ENCODE results near the gene XXYLT1. TPM values are rescaled to one million over a fixed set of nuclear protein-coding genes. Genes with fewer than 3 reads are reported as not detected.

Gene XXYLT1
- total and polyA plus RNA-seq, 10 of the 15 experiments (the other 5 are each of a cell fraction or from before 2014, with no cell fraction given) = 1.2 to 14.2 (median 9.3) TPM

GRCh38 chr3:195113536-195114425 lies 157.2 kb downstream of the XXYLT1 start:
- intact Hi-C loops (cut with micrococcal nuclease; ENCODE audit: unreplicated experiment) = no loop called here
- ChIA-PET RAD21 (ENCODE audit: unreplicated experiment) (interaction anchor here (0.8 kb wide), 2 partner anchors 95 to 431 kb away, joined by 3 read pairs; no protein-coding TSS in a partner anchor), SMC1A (ENCODE audit: uncharacterized antibody, unreplicated experiment) (interaction anchor here (0.7 to 1.7 kb wide), 3 partner anchors 14 to 60 kb away, joined by 3 to 4 read pairs (median 3); no protein-coding TSS in a partner anchor), CTCF (interaction anchor here (0.5 to 3.1 kb wide), 2 partner anchors 157 to 431 kb away, joined by 4 to 10 read pairs; no protein-coding TSS in a partner anchor), POLR2A (interaction anchor here (0.6 to 1.7 kb wide), 2 partner anchors 89 to 139 kb away, joined by 4 to 5 read pairs; no protein-coding TSS in a partner anchor)
- Histone ChIP-seq H3K79me2 (ENCODE audit: control insufficient read depth, insufficient read depth, low read length) (no peaks in the 10 kb centered on the region), H2AFZ (ENCODE audit: control insufficient read depth, low read depth, low read length) (no peak overlapping the region), H3K27ac (ENCODE audit: control insufficient read depth, insufficient read depth) (no peak overlapping the region), H3K9ac (ENCODE audit: control insufficient read depth, insufficient read depth, low read length) (no peak overlapping the region), H3K4me3 (no peak overlapping the region), H3K4me1 (ENCODE audit: control insufficient read depth, insufficient read depth, low read length) (no peaks in the 10 kb centered on the region), H3K4me2 (ENCODE audit: control insufficient read depth, insufficient read depth) (no peak overlapping the region), H3K36me3 (ENCODE audit: control insufficient read depth in 2 of 2, insufficient read depth in 2 of 2, low read length in 1 of 2) (peaks cover 0 to 2% of the 10 kb centered on the region in 2 experiments; a peak in 1 of 4 replicates), H4K20me1 (ENCODE audit: control insufficient read depth, insufficient read depth) (no peaks in the 10 kb centered on the region), H3K27me3 (replicated peaks in 1 of 2; ENCODE audit: control insufficient read depth in 2 of 2, insufficient read depth in 2 of 2, low read length in 1 of 2) (no peaks in the 10 kb centered on the region), H3K9me3 (replicated peaks; ENCODE audit: control insufficient read depth, insufficient read depth, low read length) (no peaks in the 10 kb centered on the region)
- DNase-seq (ENCODE audit: low read depth, low spot score) = no peak
- TF ChIP-seq USF1 (IDR thresholded peaks at IDR 0.05; ENCODE audit: borderline replicate concordance, extremely low read length, insufficient read depth, low read depth, low read length) = no peak
- TF ChIP-seq BHLHE40 (IDR thresholded peaks at IDR 0.05; ENCODE audit: borderline replicate concordance in 1 of 2, low read depth in 2 of 2, low read length in 1 of 2) = no peak
- TF ChIP-seq GATAD2B (conservative IDR thresholded peaks at IDR 0.05; ENCODE audit: low read depth) = no peak
- TF ChIP-seq ZSCAN29 (IDR thresholded peaks at IDR 0.05) = no peak
- no peak for TF ChIP-seq WRNIP1 (IDR thresholded peaks at IDR 0.05; ENCODE audit: borderline replicate concordance, low read depth, low read length)
- no peak for TF ChIP-seq BMI1 (IDR thresholded peaks at IDR 0.05; ENCODE audit: borderline replicate concordance)
- TF ChIP-seq CREM (IDR thresholded peaks at IDR 0.05; ENCODE audit: low read depth) = no peak
- no peak for TF ChIP-seq PAX8 (IDR thresholded peaks at IDR 0.05)
- TF ChIP-seq POLR2AphosphoS2 (IDR thresholded peaks at IDR 0.05; ENCODE audit: low read depth, low read length) = no peak
- TF ChIP-seq ZBED1 (IDR thresholded peaks at IDR 0.05; ENCODE audit: borderline replicate concordance) = no peak
- TF ChIP-seq SUPT20H (IDR thresholded peaks at IDR 0.05; ENCODE audit: borderline replicate concordance, control insufficient read depth, low read depth, low read length) = no peak
- TF ChIP-seq NR2C2 (IDR thresholded peaks at IDR 0.05; ENCODE audit: borderline replicate concordance, control insufficient read depth, insufficient read length, low read depth) = no peak
- in situ Hi-C loops (cut with MboI) = no loop called here
- WGBS (ENCODE audit: insufficient coverage, insufficient replicate concordance, low lambda C conversion rate, missing lambda C conversion rate) = 80% methylated on average over 14 of the region's 14 CpGs
- no TSS peak for BruUV-seq (replicated peaks)
- no peak for FAIRE-seq
- ATAC-seq = no peak
